ENCODE measurements around the gene TAF11L7. TPM values are rescaled to one million over a fixed set of nuclear protein-coding genes. Genes with fewer than 3 reads are reported as not detected.
"Not testable (repeated sequence)": the region's sequence is repeated elsewhere in the genome, so short reads cannot be mapped to it uniquely, and the experiment has no call there.

The TAF11L7 gene
- not detected in 2 replicates for total RNA-seq (2014; rRNA removed; shearing (Covaris generic); ENCODE audit: low replicate concordance)

- H3K27me3 ChIP-seq (ENCODE audit: low read length); H3K4me2 ChIP-seq (ENCODE audit: low read depth, low read length, poor library complexity, severe bottlenecking); H3K36me3 ChIP-seq (ENCODE audit: insufficient read depth, low read length); H2AFZ ChIP-seq (ENCODE audit: low read length); H3K9me2 ChIP-seq (replicated peaks; ENCODE audit: insufficient read depth, low read length); H4K20me1 ChIP-seq (ENCODE audit: insufficient read depth, low read depth, low read length); H3K79me2 ChIP-seq (ENCODE audit: low read length); H3K4me3 ChIP-seq (ENCODE audit: low read length); H3K27ac ChIP-seq (ENCODE audit: low read length); H3K4me1 ChIP-seq (ENCODE audit: low read length); DNase-seq; H3K9ac ChIP-seq (ENCODE audit: low read length); H3K9me3 ChIP-seq (ENCODE audit: low read length): not testable (repeated sequence)
Observed at GRCh38 chr5:17585658-17586057, at the start of gene TAF11L7. TSS of gene TAF11L7 (minus strand) at chr5:17585758.

DNA sequence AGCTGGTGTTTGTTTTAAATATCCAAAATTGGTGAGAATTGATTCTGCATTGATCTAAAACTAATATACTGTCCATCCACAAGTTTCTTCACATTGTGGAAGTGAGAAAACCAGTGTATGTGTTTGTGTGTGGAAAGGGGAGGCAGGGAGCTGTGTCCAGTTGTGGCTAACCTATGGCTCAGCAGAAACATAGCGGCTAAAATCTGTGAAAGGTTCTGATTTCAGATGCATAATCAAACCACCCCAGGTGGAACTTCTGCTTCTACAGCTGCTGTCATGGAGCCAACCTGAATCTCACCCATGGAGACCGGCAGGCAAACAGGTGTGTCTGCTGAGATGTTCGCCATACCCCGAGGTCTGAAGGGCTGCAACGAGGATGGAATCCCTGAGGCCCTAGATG lies 48.6 kb upstream of the TAF11L7 start, which contains the start of gene TAF11L14:
Gene TAF11L14 (plus strand): TSS at position 301 of the 400 bp plus-strand sequence.
- DNase-seq: no peak
- Histone ChIP-seq H3K79me2 (ENCODE audit: low read length) (no peaks in the 10 kb centered on the region), H3K27ac (ENCODE audit: low read length) (no peak within 1 kb of the TSS), H3K4me1 (ENCODE audit: low read length) (no peaks in the 10 kb centered on the region), H3K9me2 (replicated peaks; ENCODE audit: insufficient read depth, low read length) (no peaks in the 10 kb centered on the region), H3K36me3 (ENCODE audit: insufficient read depth, low read length) (no peaks in the 10 kb centered on the region), H2AFZ (ENCODE audit: low read length) (no peak within 1 kb of the TSS), H3K9me3 (ENCODE audit: low read length) (no peaks in the 10 kb centered on the region), H3K4me3 (ENCODE audit: low read length) (no peak within 1 kb of the TSS), H3K4me2 (ENCODE audit: low read depth, low read length, poor library complexity, severe bottlenecking) (no peak within 1 kb of the TSS), H3K9ac (ENCODE audit: low read length) (no peak within 1 kb of the TSS), H4K20me1 (ENCODE audit: insufficient read depth, low read depth, low read length) (no peaks in the 10 kb centered on the region), H3K27me3 (ENCODE audit: low read length) (no peaks in the 10 kb centered on the region)

DNA sequence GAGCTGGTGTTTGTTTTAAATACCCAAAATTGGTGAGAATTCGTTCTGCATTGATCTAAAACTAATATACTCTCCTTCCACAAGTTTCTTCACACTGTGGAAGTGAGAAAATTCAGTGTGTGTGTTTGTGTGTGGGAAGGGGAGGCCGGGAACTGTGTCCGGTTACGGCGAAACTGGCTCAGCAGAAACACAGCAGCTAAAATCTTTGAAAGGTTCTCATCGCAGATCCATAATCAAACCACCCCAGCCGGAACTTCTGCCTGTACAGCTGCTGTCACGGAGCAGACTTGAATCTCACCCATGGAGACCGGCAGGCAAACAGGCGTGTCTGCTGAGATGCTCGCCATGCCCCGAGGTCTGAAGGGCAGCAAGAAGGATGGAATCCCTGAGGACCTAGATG lies 46.2 kb upstream of the TAF11L7 start, which contains the start of gene TAF11L13:
Gene TAF11L13 (plus strand): TSS at position 301 of the 400 bp plus-strand sequence.
- DNase-seq; H2AFZ ChIP-seq (ENCODE audit: low read length); H3K4me3 ChIP-seq (ENCODE audit: low read length); H3K79me2 ChIP-seq (ENCODE audit: low read length); H3K4me2 ChIP-seq (ENCODE audit: low read depth, low read length, poor library complexity, severe bottlenecking); H4K20me1 ChIP-seq (ENCODE audit: insufficient read depth, low read depth, low read length); H3K9me3 ChIP-seq (ENCODE audit: low read length); H3K27ac ChIP-seq (ENCODE audit: low read length); H3K27me3 ChIP-seq (ENCODE audit: low read length); H3K9me2 ChIP-seq (replicated peaks; ENCODE audit: insufficient read depth, low read length); H3K4me1 ChIP-seq (ENCODE audit: low read length); H3K36me3 ChIP-seq (ENCODE audit: insufficient read depth, low read length); H3K9ac ChIP-seq (ENCODE audit: low read length): not testable (repeated sequence)

- no peak overlapping the region for H3K4me3 ChIP-seq (ENCODE audit: low read length)
- H3K79me2 ChIP-seq (ENCODE audit: low read length): no peaks in the 10 kb centered on the region
- no peak overlapping the region for H3K9ac ChIP-seq (ENCODE audit: low read length)
- no peak overlapping the region for H2AFZ ChIP-seq (ENCODE audit: low read length)
- H3K36me3 ChIP-seq (ENCODE audit: insufficient read depth, low read length): no peaks in the 10 kb centered on the region
- no peaks in the 10 kb centered on the region for H4K20me1 ChIP-seq (ENCODE audit: insufficient read depth, low read depth, low read length)
- DNase-seq: no peak
- no peaks in the 10 kb centered on the region for H3K9me2 ChIP-seq (replicated peaks; ENCODE audit: insufficient read depth, low read length)
- peaks cover 3% of the 10 kb centered on the region; the same call in 1 of the 2 replicates for H3K9me3 ChIP-seq (ENCODE audit: low read length)
- no peaks in the 10 kb centered on the region for H3K27me3 ChIP-seq (ENCODE audit: low read length)
- H3K27ac ChIP-seq (ENCODE audit: low read length): no peak overlapping the region
- H3K4me2 ChIP-seq (ENCODE audit: low read depth, low read length, poor library complexity, severe bottlenecking): no peak overlapping the region
- no peaks in the 10 kb centered on the region for H3K4me1 ChIP-seq (ENCODE audit: low read length)
Observed at GRCh38 chr5:17625686-17626085, 40.1 kb upstream of the TAF11L7 start.

DNA sequence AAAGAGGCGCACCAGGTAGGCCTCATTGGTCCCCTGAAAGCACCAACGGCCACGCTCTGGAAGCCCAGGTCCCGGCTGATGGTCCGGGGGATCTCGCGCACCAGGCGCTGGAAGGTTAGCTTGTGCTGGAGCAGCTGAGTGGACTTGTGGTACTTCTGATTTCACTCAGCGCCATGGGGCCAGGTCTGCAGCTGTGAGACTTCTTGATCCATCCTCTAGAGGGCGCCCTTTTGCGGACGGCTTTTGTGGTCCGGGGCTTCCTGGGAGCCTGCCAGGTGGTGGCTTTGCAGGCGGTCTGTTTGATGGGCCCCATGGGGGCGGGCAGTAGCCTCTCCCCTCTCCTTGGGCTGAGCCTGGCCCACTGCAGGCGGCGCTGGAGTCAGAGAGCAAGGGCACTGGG lies 35.1 kb upstream of the TAF11L7 start:
- DNase-seq: no peak
- no peaks in the 10 kb centered on the region for H3K4me1 ChIP-seq (ENCODE audit: low read length)
- H3K27me3 ChIP-seq (ENCODE audit: low read length): no peaks in the 10 kb centered on the region
- no peaks in the 10 kb centered on the region for H3K79me2 ChIP-seq (ENCODE audit: low read length)
- no peak overlapping the region for H3K9ac ChIP-seq (ENCODE audit: low read length)
- H3K4me2 ChIP-seq (ENCODE audit: low read depth, low read length, poor library complexity, severe bottlenecking): no peak overlapping the region
- H3K9me2 ChIP-seq (replicated peaks; ENCODE audit: insufficient read depth, low read length): no peaks in the 10 kb centered on the region
- H3K4me3 ChIP-seq (ENCODE audit: low read length): no peak overlapping the region
- H3K36me3 ChIP-seq (ENCODE audit: insufficient read depth, low read length): no peaks in the 10 kb centered on the region
- peaks cover 3% of the 10 kb centered on the region; the same call in 1 of the 2 replicates for H3K9me3 ChIP-seq (ENCODE audit: low read length)
- no peaks in the 10 kb centered on the region for H4K20me1 ChIP-seq (ENCODE audit: insufficient read depth, low read depth, low read length)
- no peak overlapping the region for H2AFZ ChIP-seq (ENCODE audit: low read length)
- no peak overlapping the region for H3K27ac ChIP-seq (ENCODE audit: low read length)

GRCh38 chr5:17619354-17619753 lies 33.8 kb upstream of the TAF11L7 start:
- no peak overlapping the region for H3K27ac ChIP-seq (ENCODE audit: low read length)
- no peaks in the 10 kb centered on the region for H3K79me2 ChIP-seq (ENCODE audit: low read length)
- no peak for DNase-seq
- H3K9me2 ChIP-seq (replicated peaks; ENCODE audit: insufficient read depth, low read length): no peaks in the 10 kb centered on the region
- no peaks in the 10 kb centered on the region for H3K27me3 ChIP-seq (ENCODE audit: low read length)
- H3K9ac ChIP-seq (ENCODE audit: low read length): no peak overlapping the region
- H3K4me2 ChIP-seq (ENCODE audit: low read depth, low read length, poor library complexity, severe bottlenecking): no peak overlapping the region
- no peaks in the 10 kb centered on the region for H4K20me1 ChIP-seq (ENCODE audit: insufficient read depth, low read depth, low read length)
- H3K9me3 ChIP-seq (ENCODE audit: low read length): no peaks in the 10 kb centered on the region; the same call in 1 of the 2 replicates
- H3K4me1 ChIP-seq (ENCODE audit: low read length): no peaks in the 10 kb centered on the region
- H3K4me3 ChIP-seq (ENCODE audit: low read length): no peak overlapping the region
- no peaks in the 10 kb centered on the region for H3K36me3 ChIP-seq (ENCODE audit: insufficient read depth, low read length)
- H2AFZ ChIP-seq (ENCODE audit: low read length): no peak overlapping the region

GRCh38 chr5:17614872-17615605 lies 29.5 kb upstream of the TAF11L7 start:
- H3K9me2 ChIP-seq (replicated peaks; ENCODE audit: insufficient read depth, low read length): no peaks in the 10 kb centered on the region
- H3K9ac ChIP-seq (ENCODE audit: low read length): no peak overlapping the region
- H3K79me2 ChIP-seq (ENCODE audit: low read length): no peaks in the 10 kb centered on the region
- H2AFZ ChIP-seq (ENCODE audit: low read length): no peak overlapping the region
- no peaks in the 10 kb centered on the region for H3K36me3 ChIP-seq (ENCODE audit: insufficient read depth, low read length)
- no peak overlapping the region for H3K27ac ChIP-seq (ENCODE audit: low read length)
- DNase-seq: no peak
- no peak overlapping the region for H3K4me3 ChIP-seq (ENCODE audit: low read length)
- no peak overlapping the region for H3K4me2 ChIP-seq (ENCODE audit: low read depth, low read length, poor library complexity, severe bottlenecking)
- H4K20me1 ChIP-seq (ENCODE audit: insufficient read depth, low read depth, low read length): no peaks in the 10 kb centered on the region
- no peaks in the 10 kb centered on the region for H3K27me3 ChIP-seq (ENCODE audit: low read length)
- no peaks in the 10 kb centered on the region for H3K9me3 ChIP-seq (ENCODE audit: low read length)
- H3K4me1 ChIP-seq (ENCODE audit: low read length): no peaks in the 10 kb centered on the region

DNA sequence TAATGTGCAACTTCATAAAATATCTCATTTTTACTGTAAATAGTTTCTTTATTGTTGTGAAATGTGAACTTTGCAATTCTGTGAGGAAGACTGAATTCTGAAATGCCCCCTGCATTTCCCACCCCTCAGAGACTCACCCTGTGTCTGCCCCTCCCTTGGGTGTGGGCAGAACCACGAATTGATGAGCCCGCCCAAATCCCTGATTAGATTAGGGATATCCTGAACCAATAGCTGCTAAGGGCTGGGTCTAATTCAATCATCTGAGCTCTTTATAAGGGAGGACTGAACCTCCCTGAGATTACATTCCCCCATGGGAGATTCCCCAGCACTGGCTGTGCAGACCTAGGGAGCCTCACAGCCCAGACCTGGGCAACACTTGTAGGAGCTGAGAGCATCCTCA lies 24.5 kb upstream of the TAF11L7 start, which contains the start of gene TAF11L12:
Gene TAF11L12 (plus strand): TSS at position 301 of the 400 bp plus-strand sequence.
- not testable (repeated sequence) for H3K9me3 ChIP-seq (ENCODE audit: low read length); H3K36me3 ChIP-seq (ENCODE audit: insufficient read depth, low read length); H3K27me3 ChIP-seq (ENCODE audit: low read length); DNase-seq; H2AFZ ChIP-seq (ENCODE audit: low read length); H3K27ac ChIP-seq (ENCODE audit: low read length); H3K4me2 ChIP-seq (ENCODE audit: low read depth, low read length, poor library complexity, severe bottlenecking); H3K79me2 ChIP-seq (ENCODE audit: low read length); H4K20me1 ChIP-seq (ENCODE audit: insufficient read depth, low read depth, low read length); H3K4me3 ChIP-seq (ENCODE audit: low read length); H3K9ac ChIP-seq (ENCODE audit: low read length); H3K9me2 ChIP-seq (replicated peaks; ENCODE audit: insufficient read depth, low read length); H3K4me1 ChIP-seq (ENCODE audit: low read length)

Measured in Karpas-422 (cell line).